IPS DF 4.7 (cell line): ENCODE results near the gene BTNL2.

Experiments used
- DNase-seq: peaks from one replicate; pipeline ENCODE4 v3.0.0-alpha.2; 2013; ENCODE audit warnings: low spot score; ENCODE audit errors: extremely low read depth

The BTNL2 gene

DNA sequence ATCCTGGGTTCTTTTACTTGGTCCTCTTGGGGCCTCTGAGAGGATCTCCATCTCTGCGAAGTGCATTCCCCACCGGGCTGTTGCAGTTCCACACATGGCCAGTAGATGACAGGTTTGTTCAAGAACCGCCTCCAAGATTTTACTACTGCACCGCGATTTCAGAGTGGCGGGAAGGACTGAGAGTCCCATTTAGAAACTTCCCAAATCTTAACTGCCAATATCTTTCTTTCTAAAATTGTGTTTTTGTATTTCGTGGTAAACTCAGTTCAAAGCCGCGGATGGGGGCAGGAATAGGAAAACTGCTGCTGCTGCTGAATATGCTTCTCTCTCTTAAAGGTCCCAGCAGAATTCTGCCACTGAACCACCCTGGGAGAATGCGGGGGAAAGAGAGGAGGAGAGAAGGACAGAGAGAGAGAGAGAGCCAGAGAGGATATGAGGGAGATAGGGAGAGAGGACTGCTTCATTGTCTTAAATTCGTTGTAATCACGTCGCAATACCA, 8.6 kb upstream of the BTNL2 start:
- peak; percentile 38 for DNase-seq

DNA sequence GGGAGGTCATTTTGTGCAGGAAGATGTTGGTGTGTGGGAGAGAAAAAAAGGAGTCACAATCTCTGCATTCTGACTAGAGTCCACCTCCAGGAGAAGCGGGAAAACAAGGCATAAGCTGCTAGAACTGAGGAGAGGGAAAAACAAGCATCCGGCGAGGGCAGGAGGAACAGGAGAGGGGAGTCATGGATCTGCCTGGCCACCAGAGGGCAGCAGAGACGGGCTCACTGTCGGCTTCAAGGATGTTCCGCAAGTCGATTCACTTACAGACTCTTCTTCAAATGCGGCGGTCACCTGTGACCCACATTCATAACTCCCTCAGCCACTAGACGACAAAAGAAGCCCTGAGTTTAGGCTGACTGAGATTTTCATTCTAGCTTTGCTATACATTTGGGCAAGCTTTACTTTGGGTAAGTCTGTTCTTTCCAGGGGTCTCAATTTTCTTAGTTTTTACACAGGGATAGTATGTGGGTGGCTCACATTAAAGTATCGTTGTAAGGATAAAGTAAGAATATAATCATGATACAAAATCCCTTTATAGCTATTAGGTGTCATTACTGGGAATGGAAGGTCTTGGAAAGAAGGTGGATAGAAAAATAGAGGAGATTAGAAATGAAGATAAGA, 6.6 kb upstream of the BTNL2 start:
- DNase-seq: peak; percentile 64

DNA sequence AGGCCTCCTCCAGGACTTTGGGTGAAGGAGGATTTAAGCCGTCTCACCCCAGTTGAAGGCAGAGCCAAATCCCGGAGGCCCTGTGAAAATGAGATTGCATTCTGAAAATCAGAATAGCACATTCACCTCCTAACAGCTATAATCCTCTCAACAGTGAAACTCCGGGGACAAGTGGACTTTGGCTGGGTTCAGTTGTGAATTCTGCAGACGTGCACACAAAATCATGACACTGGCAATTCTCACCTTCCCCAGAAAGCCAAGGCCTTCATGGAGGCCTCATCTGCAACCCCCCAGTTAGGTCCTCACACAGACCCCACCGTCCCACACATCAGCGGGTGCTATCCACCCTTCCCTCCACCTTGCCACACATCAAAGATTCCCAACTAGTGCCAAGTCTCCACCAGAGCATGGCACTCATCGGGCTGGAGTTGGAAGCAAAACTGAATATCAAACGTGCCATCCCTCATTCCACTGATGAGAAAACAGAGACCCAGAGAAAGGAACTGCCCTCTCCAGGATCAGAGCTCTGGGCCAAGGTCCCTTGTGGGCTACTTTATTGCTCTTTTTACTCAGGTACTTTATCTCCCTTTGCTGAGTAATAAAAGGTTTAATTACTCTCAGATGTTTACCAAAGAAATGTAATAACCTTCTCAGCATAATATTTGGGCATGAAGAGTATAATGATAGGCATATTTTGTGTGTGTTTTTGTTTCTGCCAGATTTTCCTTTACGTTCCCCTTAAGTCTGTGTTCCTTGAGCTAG, 4.8 kb upstream of the BTNL2 start:
- no peak for DNase-seq

DNA sequence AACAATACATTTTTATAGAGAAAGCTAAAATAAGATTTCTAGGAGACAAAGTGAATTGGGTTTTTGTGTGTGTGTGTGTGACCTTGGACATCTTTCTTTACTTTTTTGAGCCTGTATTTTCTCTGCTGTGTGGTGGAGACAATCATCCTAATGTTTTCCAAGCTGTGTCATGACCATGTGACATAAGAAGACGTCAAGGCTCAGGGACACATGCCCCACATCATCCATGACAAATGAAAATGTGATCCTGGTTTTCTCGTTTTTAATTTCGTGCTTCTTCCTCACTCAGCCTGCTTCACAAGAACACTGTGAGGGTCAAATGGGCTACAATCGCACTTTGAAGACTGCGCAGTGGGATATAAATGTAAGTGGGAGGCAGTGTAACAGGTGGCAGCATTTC, 3.9 kb upstream of the BTNL2 start:
- no peak for DNase-seq

DNA sequence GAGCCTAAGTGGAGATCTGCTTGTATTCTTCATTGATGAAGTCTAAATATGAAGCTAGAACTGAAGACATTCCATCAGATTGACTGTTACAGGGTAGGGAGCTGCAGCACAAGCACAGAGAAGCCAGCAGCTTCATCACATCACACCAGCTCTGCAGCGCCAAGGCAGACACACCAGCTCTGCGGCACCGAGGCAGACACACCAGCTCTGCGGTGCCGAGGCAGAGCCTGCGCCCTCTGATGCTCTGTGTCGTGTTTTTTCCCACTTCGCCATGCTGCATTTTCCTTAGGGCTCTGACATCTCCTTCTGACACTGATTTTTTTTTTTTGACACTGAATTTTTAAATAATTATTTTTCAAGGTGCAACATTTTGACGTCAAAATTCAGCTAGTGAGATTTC, 784 bp downstream of the BTNL2 start:
- no peak for DNase-seq

DNA sequence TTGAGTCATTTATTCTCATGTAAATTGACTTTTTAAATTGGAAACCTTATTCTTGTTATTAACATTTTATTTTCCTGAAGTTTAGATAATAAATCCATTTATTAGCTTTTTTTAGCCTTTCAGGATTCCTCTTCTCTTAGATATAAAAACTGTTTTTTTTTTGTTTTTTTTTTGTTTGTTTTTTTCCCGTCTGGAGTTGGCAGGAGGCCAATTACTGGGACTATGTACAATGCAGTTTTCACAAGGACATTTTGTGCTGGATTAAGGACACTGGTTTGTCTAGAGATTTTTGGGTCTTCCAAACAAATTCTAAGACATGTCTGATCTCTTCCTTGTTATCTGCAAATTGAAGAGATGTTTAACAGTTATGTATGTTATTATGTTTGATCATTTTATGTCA, 1.3 kb downstream of the BTNL2 start:
- no peak for DNase-seq

DNA sequence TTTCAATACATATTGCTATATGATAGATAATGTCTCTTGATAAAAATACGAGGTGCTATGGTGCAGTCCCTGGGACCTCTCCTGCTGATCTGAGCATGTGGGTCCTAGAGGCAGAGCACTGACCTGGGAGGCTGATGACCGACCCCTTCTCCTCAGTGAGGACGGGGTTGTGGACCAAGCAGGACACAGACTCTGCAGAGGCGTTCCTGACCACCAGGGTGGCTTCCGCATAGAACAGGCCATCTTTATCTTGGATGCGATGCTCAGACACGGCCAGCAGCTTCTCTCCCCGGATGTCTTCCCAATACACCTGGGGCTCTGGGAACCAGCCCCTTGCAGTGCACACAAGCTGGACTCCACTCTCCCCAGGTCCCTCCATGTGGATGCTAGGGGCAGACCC, 4.2 kb downstream of the BTNL2 start:
- DNase-seq: no peak

DNA sequence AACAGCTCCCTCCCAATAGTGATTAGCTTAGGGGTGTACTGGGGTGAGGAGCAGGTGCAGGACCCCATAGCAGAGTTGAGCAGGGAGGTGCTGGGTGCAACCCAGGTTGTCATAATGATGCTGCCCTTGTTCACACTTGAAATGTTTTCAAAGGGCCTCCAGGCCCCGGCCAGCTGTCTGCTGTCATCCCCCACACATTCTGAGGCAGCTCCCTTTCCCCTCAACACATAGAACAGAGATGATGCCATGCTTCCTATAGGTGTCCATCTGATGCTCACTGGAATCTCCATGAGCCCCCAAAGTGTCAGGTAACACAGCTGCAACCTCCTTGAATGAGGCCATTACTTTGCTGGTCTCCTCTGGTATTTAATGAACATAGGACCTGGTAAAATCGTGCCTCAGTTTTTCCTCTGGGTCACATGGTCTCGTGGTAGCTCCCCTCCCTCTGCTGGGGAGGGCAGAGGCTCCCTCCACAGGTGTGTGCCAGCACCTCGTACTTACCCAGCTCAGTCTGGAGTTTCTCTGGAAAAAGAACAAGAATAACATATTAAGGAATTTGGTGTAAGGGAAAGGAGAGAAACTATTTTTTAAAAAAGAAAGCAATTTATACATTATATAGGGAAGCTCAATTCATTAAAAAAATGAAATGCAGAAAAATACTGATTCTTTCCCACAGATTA, 5.6 kb downstream of the BTNL2 start:
- DNase-seq: no peak

DNA sequence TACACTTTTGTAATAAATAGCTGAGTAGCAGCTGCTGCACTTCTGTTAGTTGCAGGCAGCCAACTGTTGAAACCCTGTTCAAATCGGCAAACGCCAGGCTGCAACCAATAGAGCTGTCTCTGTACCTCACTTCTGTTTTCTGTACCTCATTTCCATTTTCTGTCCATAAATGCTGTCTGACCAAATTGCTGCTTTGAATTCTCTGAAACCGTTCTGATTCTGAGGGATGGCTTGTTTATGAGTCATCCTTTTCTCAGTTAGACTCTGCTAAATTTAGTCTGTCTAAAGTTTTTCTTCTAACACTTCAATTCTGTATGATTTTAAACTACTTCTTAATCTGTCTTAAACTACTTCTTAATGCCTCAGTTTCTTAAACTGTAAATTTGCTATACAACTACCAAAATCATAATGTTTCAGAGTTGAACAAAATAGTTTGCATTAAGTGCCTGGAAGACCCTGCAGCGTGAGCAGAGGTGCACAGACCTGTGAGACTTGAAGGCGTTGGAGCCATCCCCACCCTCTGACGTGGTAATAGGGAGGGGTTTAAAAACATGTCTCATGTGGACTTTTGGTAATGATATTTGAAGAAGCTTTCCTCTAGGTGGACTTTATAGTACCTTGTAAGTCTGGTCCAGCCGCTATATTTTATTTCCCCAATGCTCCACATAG, 9.6 kb downstream of the BTNL2 start:
- no peak for DNase-seq

DNA sequence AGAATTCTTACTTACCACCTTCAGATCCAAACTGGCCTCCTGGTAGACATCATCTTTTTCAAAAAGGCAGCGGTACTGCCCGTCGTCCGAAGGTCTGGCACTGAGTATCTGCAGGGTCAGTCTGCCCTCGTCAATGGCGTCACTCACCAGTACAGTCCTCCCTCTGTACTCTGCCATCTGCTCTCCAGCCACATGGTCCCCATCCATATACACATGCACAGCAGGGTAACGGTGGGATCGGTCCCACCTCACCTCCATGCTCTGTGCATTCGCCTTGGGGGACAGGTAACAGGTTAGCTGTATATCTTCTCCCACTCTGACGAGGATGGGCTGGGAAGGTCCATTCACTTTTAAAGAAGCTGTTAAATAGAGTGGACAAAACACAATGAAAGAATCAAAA, 11.0 kb downstream of the BTNL2 start:
- DNase-seq: no peak

DNA sequence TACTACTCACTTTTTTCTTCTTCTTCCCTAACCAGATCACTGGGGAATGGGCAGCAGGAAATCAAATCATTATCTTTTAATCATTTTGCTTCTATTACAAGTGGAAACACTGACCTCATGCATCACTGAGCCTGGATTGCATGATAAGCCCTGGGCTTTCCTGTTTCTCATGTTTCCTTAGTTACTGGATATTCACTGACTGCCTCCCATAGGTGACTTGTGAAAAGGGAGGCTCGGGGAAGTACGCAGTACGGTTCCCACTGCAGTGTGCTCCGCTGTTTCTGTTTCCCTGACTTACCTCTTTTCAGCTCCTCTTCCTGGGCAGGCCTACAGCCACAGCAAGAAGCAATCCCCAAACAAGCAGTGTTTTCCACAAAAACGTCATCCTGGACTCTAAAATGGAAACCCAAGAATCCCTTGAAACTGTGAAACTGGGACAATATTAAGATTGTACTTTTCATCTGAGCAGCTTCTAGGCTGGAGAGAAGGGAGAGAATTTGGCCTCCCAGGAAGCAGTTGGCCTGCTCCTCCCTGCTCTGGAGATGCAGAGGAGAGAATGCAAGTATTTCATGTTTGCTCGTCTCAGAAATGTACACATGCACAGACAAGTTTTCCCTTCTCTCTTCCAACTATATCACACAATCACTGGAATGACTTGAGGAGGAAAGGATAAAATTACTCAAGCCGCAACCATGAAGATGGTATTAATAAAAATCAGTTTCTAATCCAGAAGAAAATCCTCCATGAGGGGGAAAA, 13.1 kb downstream of the BTNL2 start:
- DNase-seq: no peak

DNA sequence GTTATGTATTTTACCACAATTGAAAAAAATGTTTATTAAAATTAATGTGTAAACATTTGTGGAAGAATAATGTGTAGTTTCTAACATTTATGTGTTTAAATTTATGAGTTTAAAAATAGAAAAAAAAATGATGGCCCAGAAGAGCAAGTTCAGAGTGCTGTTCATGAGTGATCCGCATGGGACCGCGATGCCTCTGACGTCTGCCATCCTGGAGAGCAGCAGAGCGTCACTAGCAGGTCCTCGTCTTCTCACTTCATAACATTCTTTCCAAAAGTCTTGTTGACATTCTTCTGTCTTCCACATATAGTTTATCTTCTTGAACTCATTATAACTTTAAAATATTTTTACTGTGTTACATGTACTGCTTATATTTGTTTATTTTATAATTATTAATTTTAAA, 15.5 kb downstream of the BTNL2 start:
- no peak for DNase-seq

DNA sequence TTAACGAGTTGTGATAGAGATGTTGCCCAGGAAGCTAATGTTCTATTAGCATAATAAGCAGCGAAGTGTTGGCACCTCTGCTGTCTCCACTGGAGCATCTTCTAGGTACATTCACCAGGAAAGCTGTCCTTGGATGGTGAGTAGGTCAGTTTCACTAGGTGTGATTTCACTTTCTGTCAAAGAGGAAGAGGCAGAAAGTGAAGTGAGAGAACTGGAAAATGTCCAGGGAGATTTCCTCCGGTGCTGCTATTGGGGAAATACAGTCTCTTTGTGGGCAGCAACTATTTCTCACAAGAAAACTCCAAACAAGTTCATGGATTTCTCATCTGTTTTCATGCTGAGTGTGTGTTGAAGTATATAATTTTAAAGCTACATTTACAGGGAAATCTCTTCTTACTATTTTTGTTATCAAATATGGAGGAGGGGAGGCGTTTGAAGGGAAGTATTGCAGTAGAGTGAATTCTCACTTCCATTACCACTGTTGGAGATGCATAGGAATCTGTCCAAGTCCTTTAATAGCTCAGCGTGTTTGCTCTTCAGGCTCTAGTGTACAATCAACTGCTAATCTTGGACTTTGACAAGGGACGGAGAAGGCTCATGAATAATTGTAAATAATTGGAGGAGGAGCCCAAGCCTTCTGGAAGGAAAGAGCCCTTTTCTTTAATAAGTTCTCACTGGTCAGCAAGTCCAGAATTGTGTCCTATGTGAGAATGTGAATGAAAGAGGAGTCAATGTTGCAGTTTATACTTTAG, 19.2 kb downstream of the BTNL2 start:
- no peak for DNase-seq

DNA sequence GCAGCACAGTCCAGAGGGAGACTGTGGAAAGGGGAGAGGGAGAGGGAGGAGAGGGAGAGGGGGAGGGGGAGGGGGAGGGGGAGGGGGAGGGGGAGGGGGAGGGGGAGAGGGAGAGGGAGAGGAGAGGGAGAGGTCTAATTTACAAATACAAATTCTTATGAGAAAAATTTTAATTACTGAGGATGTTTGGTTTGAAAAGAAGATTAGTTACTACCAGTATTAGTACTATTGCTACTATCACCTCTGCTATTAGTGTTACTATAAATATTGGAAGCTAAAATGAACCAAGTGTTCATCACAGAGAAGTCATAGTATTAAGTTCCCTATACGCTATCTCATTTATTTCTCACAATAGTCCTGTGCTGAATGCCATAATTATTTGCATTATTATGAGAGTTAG, 20.9 kb downstream of the BTNL2 start:
- DNase-seq: no peak

DNA sequence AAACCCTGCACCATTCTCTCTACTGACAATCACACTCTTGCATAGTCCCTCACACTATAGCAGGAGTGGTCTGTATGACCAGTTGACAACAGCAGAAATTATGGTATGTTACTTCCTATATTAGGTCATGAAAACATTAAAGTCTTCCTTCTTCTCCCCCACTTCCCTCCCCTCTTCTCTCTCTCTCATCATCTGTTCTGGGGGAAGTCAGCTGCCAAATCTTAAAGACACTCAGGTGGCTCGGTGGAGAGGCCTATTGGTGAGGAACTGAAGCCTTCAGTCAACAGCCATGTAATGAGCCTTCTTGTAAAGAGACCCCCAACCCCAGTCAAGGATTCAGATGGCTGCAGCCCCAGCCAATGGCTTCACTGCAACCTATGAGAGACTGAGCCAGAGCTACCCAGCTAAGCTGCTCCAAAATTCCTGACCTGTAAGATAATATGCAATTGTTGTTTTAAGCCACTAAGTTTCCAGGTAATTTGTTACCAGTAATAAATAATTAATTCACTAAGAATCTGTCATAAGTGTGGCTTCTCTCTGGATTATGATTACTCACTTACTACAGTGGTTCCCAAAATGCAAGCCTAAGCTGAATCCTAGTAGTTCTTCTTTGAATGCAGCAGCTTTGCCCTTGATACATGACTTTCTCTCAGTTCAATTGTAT, 24.1 kb downstream of the BTNL2 start:
- no peak for DNase-seq

DNA sequence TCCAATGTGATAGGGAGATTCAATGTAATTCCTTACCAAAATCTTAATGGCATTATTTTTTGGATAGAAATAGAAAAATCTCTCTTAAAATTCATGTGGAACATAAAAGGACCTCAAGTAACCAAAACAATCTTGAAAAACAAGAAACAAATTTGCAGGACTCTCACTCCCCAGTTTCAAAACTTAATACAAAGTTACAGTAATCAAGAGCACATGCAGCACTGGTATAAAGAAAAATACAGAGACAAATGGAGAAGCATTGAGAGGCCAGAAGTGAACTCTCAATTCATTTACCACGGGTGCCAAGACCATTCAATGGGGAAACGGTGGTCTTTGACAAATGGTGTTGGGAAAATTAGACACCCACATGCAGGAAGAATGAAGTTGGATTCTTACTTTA, 27.4 kb downstream of the BTNL2 start:
- DNase-seq: no peak

DNA sequence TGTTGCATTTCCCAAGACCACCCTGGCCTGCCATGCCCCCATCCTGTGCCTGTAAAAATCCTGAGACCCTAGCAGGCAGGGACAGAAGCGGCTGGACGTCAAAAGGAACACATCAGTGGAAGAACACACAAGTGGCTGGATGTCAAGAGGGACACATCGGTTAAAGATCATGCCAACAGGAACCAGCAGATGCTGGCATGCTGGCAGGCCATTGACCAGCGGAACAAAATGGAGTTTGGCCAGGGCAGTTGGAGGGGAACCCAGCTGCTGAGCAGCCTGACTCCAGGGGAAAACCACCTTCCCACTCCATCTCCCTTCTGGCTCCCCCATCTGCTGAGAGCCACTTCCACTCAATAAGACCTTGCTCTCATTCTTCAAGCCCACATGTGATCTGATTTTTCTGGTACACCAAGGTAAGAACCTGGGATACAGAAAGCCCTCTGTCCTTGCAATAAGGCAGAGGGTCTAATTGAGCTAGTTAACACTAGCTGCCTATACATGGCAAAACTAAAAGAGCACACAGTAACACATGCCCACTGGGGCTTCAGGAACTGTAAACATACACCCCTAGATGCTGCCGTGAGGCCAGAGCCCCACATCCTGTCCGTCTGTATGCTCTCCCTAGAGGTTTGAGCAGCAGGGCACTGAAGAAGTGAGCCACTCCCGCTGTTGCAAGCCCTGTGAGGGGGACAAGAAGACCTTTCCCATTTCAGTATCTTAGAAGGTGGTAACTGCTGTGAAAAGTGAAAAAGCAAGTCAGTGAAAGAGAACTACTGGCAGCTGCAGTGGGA, 31.0 kb downstream of the BTNL2 start:
- no peak for DNase-seq

DNA sequence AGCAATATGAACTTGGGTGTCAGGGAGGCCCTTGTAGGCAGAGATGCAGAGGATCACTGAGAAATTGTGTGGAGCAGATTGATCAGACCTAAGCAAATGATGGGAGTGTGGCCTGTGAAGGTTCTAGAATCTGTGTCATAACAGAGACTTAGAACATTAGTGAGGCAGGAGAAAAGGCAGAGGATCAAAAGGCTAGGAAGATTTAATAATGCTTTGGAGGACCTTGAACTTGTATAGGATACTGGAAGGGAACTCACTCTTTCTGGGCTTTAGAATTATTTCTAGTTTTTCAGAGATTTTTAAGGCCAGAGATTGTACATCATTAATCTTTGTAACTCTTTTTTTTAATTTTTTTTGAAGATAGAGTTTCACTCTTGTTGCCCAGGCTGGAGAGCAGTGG, 35.2 kb downstream of the BTNL2 start, which contains the start of gene TSBP1:
TSS of gene TSBP1 (minus strand) at position 101 of the 400 bp plus-strand sequence. CDS start 197 bp downstream, outside the sequence.
- DNase-seq: no peak

DNA sequence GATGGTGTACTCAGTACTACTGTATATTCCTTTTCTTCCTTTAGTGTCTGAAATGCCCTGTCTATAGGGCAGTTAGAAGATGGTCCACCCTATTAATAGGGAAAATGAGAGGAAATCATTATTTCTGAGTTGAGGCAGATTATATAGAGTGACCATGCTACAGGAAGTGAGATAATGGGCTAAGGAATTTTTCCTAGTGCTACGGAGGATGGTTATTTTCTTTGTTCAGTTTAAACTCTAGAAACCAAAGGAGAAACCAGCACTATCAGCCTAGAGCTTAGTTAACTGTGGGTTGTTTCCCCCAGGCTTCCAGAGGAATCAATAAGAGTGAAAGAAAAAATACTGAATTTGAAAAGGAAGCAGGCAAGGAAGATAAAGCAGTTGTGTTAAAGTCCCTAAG, 35.8 kb downstream of the BTNL2 start:
- no peak for DNase-seq
